GM12864 (cell line): ENCODE data around the gene GABRE.

ENCODE experiments used
- DNase-seq: peaks from one replicate; pipeline ENCODE4 v3.0.0-alpha.2; 2011; ENCODE audit warnings: low read depth
- H3K4me3 ChIP-seq: 2 replicates; pipeline ENCODE4 v1.5.1; 2011; ENCODE audit warnings: mild to moderate bottlenecking, low read depth, low read length, control low read depth
- TF ChIP-seq, protein P1 (sequence below): IDR thresholded peaks from 2 replicates; pipeline ENCODE4 v1.5.1; 2011; ENCODE audit warnings: low read depth, mild to moderate bottlenecking, moderate library complexity, low read length, control low read depth, inconsistent platforms; ENCODE audit errors: missing control alignments

The GABRE gene

DNA sequence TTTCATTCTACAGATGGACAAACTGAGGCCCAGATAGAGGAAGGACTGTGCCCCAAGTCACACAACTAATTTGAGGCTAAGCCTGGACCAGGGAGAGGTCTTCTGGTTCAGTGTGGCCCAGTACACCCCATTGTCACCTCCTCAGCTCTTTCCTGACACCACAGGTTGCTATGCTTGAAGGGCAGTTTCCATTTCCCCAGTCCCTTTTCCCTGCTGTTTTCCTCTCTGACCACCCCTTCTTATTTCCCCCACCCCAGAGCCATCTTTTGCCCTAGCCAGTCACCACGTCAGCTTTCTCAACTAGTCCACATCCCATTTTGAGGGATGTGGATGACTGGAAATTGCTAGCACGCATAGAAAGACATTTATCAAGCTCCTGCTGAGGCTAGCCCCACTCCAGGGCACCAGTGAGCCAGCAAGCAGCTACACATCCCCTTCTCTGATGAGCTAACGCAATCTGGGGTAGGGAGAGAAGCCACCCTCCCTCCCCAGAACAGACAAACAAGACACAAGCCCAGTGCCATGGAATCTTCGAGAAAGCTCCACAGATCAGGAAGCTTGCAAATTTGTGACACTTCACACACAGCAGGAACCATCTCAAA, 1.3 kb downstream of the GABRE start:
- DNase-seq: no peak
- no peak overlapping the region for H3K4me3 ChIP-seq
- TF ChIP-seq, protein P1, sequence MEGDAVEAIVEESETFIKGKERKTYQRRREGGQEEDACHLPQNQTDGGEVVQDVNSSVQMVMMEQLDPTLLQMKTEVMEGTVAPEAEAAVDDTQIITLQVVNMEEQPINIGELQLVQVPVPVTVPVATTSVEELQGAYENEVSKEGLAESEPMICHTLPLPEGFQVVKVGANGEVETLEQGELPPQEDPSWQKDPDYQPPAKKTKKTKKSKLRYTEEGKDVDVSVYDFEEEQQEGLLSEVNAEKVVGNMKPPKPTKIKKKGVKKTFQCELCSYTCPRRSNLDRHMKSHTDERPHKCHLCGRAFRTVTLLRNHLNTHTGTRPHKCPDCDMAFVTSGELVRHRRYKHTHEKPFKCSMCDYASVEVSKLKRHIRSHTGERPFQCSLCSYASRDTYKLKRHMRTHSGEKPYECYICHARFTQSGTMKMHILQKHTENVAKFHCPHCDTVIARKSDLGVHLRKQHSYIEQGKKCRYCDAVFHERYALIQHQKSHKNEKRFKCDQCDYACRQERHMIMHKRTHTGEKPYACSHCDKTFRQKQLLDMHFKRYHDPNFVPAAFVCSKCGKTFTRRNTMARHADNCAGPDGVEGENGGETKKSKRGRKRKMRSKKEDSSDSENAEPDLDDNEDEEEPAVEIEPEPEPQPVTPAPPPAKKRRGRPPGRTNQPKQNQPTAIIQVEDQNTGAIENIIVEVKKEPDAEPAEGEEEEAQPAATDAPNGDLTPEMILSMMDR: no peak

DNA sequence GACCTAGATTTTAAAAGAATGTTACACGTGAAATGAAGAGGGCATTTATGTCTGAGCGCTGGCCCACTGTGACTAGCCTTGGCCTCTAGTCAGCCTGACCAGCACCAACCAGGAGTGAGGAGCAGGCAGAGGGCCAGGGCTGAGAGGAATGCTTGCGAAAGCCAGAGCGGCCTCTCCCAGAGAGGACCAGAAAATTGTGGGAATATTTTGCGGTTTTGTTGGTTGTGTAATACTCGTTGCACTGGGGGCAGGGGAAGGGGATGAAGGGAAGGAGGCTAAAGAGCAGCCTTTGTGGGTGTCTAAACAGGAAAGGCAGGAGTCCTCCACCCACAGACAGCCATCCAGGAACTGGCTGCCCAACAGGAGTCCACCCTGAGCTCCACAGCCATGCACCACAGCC, 3.8 kb downstream of the GABRE start:
- H3K4me3 ChIP-seq: no peak overlapping the region
- DNase-seq: no peak

DNA sequence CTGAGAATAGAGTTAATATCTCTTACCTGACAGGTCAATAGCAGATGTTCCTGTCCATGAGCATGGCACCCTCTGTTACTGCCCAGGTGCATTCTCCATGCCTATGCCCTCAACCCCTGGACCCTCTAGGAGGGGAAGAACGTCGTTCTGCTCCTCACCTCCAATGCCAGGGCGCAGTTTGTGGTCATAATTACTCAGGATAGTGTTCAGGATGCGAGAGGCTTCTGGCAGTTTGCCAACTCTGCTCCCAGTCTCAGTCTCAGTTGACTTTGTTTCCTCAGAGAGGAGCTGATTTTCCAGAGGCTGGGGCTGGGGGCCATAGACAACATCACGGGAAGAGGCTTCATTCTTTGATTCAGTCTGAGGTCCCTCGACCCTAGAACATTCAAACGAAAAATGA, 4.4 kb downstream of the GABRE start:
- TF ChIP-seq, protein P1: no peak
- DNase-seq: no peak
- no peak overlapping the region for H3K4me3 ChIP-seq

More for the DNA sequence above, 3.8 kb downstream of the GABRE start:
- TF ChIP-seq, protein P1: no peak

DNA sequence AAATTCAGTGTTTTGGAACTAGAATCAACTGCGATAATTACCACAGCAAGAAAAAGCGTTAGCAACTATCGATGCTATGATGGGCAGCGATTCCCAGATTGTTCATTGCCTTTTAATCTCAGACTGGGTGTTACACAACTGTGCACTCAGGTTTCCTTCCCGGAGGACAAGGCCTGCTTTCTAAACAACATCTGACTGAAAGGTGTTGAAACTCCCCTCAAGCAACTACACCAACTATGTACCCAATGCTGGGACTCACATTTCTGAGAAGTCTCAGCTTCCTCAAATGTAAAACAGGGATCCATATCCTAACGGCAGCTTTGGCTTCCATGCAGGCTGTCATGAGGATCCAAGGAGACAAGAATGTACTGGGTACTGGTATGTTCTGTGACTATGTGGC, 8.2 kb downstream of the GABRE start:
- no peak for DNase-seq
- TF ChIP-seq, protein P1: no peak
- H3K4me3 ChIP-seq: no peak overlapping the region

DNA sequence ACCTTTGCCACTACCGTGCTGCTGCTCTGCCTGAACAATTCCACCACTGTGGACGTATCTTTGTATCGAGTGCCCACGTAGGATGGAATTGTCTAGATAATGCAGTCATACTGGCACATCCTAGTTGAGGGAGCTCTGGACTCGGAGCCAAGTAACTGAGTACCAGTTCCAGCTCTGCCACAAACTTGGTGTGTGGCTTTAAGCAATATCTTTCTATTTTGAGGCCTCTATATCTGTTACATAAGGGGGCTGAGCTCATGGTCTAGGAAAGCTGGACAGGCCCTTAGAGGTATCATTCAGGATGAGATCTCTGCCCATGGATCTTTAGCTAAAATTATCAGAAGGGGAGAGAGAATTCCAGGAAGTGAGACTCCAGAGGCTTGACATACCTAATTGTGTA, 12.4 kb downstream of the GABRE start:
- DNase-seq: no peak
- no peak overlapping the region for H3K4me3 ChIP-seq
- TF ChIP-seq, protein P1: no peak

DNA sequence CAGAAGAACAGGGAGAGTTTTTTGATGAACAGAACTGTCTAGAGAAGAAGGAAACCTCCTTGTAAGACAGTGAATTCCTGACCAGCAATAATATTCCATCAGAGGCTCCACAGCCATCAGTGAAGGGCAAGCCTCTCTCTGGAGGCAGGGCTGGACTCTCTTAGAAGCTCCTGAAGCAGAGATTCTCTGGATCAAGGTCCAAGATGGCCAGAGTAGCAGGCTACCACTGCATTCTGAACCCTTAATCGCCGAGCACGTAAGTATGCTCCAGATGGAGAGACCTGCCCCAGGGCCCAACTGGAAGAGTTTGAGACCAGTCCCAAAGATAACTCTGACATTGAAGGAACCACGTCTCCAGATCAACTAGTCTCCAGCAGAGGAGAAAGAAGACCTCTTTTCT, 16.4 kb downstream of the GABRE start:
- no peak overlapping the region for H3K4me3 ChIP-seq
- TF ChIP-seq, protein P1: no peak
- no peak for DNase-seq

DNA sequence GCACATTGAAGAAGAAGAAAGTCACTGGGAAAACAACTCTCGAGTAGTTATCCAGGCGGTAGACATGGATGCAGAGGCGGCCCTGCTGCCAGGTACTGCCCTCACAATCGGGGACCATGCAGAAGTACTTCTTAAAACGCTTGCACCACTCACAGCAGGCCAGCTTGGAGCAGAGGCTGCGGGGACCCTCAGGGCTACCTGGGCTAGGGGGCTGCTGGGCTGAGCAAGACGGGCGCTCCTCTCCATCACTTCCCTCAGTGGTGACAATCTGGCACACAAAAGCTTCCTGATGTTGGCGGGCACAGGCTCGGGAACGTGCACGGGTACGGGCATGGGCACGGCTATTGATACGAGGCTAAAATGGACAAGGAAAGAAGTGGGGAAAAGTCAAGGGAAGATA, 19.7 kb downstream of the GABRE start:
- TF ChIP-seq, protein P1: no peak
- DNase-seq: no peak
- H3K4me3 ChIP-seq: no peak overlapping the region
